OCI-LY3 (cell line): ENCODE results near the gene MSI2.

Source experiments
- CTCF ChIP-seq: fragments of 200-600, 300-600 bp; sonication (generic); IDR thresholded peaks from 2 replicates; pipeline ENCODE4 v1.5.1; 2014; ENCODE audit warnings: antibody characterized with exemption, low read length, low read depth
- EZH2phosphoT487 ChIP-seq: fragments of 200-600 bp; shearing (Covaris generic); IDR thresholded peaks from 2 replicates; pipeline ENCODE4 v1.6.1; 2018; ENCODE audit warnings: antibody characterized with exemption, mixed run types, low read depth

- no peak for TF ChIP-seq CTCF
- no peak for TF ChIP-seq EZH2phosphoT487
These were observed 476.8 kb downstream of the MSI2 start for GRCh38 chr17:57733085-57733484.
